SU-DHL-6 (cell line): Measurements from ENCODE around the gene PSTPIP1.

Experiments used
- H2AFZ ChIP-seq: fragments of 200-600 bp; sonication (generic); 2 replicates; pipeline ENCODE4 v1.6.1; 2014; ENCODE audit warnings: low read depth, mild to moderate bottlenecking, moderate library complexity, mixed read lengths, antibody characterized with exemption, low read length; ENCODE audit not compliant: severe bottlenecking
- H3F3A ChIP-seq: fragments of 200-600 bp; shearing (Covaris generic); 2 replicates; pipeline ENCODE4 v1.6.0; 2016; ENCODE audit warnings: antibody characterized with exemption, mild to moderate bottlenecking; ENCODE audit not compliant: insufficient read depth
- H3K27ac ChIP-seq: fragments of 200-600 bp; sonication (generic); 2 replicates; pipeline ENCODE4 v1.5.1; 2016; ENCODE audit warnings: low read depth, mild to moderate bottlenecking, low read length, moderate library complexity, mixed read lengths
- H3K27me3 ChIP-seq: fragments of 200-600 bp; sonication (generic), shearing (Covaris generic); 2 replicates; pipeline ENCODE4 v1.6.0; 2014; ENCODE audit warnings: mild to moderate bottlenecking, low read length
- H3K36me3 ChIP-seq: fragments of 200-600 bp; sonication (generic); 2 replicates; pipeline ENCODE4 v1.6.1; 2014; ENCODE audit warnings: mild to moderate bottlenecking, low read length, mixed read lengths
- H3K4me2 ChIP-seq: fragments of 300-600, 200-600 bp; shearing (Covaris generic), sonication (generic); 2 replicates; pipeline ENCODE4 v1.6.0; 2014; ENCODE audit warnings: low read length, low read depth, mild to moderate bottlenecking; ENCODE audit not compliant: poor library complexity, severe bottlenecking
- H3K4me3 ChIP-seq: fragments of 200-600 bp; sonication (generic); 2 replicates; pipeline ENCODE4 v1.5.1; 2014; ENCODE audit warnings: antibody characterized with exemption, low read length, mild to moderate bottlenecking, mixed read lengths; ENCODE audit not compliant: insufficient read depth, poor library complexity, severe bottlenecking
- H3K79me2 ChIP-seq: fragments of 200-600 bp; sonication (generic); 2 replicates; pipeline ENCODE4 v1.6.1; 2014; ENCODE audit warnings: mild to moderate bottlenecking, low read length, moderate library complexity; ENCODE audit not compliant: insufficient read depth
- H3K9ac ChIP-seq: fragments of 200-600 bp; sonication (generic); 2 replicates; pipeline ENCODE4 v1.7.0; 2014; ENCODE audit warnings: mild to moderate bottlenecking, low read length
- H3K9me2 ChIP-seq: fragments of 200-600 bp; sonication (generic); replicated peaks from 2 replicates; pipeline ENCODE4 v1.6.1; 2014; ENCODE audit warnings: low read length; ENCODE audit not compliant: insufficient read depth
- H3K9me3 ChIP-seq: fragments of 200-600 bp; sonication (generic); 2 replicates; pipeline ENCODE4 v1.6.1; 2014; ENCODE audit warnings: low read length, mixed read lengths; ENCODE audit not compliant: insufficient read depth
- H4K20me1 ChIP-seq: fragments of 200-600 bp; sonication (generic); 2 replicates; pipeline ENCODE4 v1.6.1; 2014; ENCODE audit warnings: low read depth, mild to moderate bottlenecking, antibody characterized with exemption, low read length, moderate library complexity, mixed read lengths
- EZH2phosphoT487 ChIP-seq: fragments of 200-600 bp; sonication (generic), shearing (Covaris generic); conservative IDR thresholded peaks from 2 replicates; pipeline ENCODE4 v1.6.1; 2018; ENCODE audit warnings: mild to moderate bottlenecking, antibody characterized with exemption, low read length, moderate library complexity, mixed read lengths
- TF ChIP-seq, protein P1 (sequence below): fragments of 200-600 bp; sonication (generic); IDR thresholded peaks from one replicate; pipeline ENCODE4 v1.5.1; 2017; ENCODE audit warnings: antibody characterized with exemption, mild to moderate bottlenecking, low read length, moderate library complexity; ENCODE audit not compliant: insufficient read depth, poor library complexity, severe bottlenecking

Gene PSTPIP1

DNA sequence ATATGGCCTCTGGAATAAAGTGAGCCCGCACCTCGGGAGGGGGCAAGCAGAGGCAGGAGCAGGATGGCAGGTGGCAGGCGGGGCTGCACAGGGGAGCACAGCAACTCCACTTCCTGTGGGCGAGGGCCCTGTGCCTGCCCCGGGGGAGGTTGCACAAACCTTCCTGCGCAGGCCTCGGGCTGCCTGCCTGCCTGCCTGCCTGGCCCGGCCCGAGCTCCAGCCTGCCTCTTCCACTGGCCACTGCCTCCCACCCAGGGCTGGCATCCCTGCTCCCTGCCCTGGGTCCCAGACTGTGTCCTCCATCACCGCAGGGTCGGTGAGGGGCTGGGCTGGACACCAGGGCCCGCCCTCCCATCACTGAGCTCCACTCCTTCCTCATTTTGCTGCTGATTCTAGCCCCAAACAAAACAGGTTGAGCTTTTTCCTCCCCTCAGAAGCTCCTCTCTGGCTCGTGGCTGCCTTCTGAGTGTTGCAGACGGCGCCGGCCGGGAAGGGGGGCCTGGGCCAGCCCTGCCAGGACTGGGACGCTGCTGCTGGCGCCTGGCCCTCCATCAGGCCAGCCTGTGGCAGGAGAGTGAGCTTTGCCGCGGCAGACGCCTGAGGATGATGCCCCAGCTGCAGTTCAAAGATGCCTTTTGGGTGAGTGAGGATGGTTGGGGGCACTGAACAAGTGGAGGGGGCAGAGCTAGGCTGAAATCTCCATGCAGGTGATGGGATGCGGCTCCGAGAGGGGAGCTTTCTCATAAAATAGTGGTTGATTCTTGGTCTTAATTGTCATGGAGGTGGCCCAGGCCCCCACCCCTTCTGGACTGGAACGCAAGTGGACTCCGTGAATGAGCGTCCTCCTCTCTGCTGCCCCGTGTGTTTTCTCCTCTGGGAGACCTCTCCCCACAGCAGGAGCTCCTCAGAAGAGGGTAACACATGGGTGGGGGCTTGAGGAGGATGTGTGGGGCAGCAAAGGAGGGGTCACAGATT, at the start of gene PSTPIP1:
PSTPIP1 (plus strand) TSS at position 156 of the 975 bp plus-strand sequence; CDS start at position 604, 448 bp downstream.
- Histone ChIP-seq H3K27me3 (no peaks in the 10 kb centered on the region), H4K20me1 (no peaks in the 10 kb centered on the region; the same call in 1 of the 2 replicates), H3K9me2 (no peaks in the 10 kb centered on the region), H3K9ac (peak within 1 kb of the TSS; percentile 27; the same call in 1 of the 2 replicates), H3K79me2 (no peaks in the 10 kb centered on the region), H3K36me3 (no peaks in the 10 kb centered on the region), H3K27ac (no peak within 1 kb of the TSS), H3K4me2 (peak within 1 kb of the TSS; percentile 23), H2AFZ (peak within 1 kb of the TSS; percentile 86), H3F3A (no peaks in the 10 kb centered on the region), H3K9me3 (no peaks in the 10 kb centered on the region), H3K4me3 (no peak within 1 kb of the TSS)
- TF ChIP-seq, protein P1, sequence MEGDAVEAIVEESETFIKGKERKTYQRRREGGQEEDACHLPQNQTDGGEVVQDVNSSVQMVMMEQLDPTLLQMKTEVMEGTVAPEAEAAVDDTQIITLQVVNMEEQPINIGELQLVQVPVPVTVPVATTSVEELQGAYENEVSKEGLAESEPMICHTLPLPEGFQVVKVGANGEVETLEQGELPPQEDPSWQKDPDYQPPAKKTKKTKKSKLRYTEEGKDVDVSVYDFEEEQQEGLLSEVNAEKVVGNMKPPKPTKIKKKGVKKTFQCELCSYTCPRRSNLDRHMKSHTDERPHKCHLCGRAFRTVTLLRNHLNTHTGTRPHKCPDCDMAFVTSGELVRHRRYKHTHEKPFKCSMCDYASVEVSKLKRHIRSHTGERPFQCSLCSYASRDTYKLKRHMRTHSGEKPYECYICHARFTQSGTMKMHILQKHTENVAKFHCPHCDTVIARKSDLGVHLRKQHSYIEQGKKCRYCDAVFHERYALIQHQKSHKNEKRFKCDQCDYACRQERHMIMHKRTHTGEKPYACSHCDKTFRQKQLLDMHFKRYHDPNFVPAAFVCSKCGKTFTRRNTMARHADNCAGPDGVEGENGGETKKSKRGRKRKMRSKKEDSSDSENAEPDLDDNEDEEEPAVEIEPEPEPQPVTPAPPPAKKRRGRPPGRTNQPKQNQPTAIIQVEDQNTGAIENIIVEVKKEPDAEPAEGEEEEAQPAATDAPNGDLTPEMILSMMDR, result no peak
- no peak for TF ChIP-seq EZH2phosphoT487

DNA sequence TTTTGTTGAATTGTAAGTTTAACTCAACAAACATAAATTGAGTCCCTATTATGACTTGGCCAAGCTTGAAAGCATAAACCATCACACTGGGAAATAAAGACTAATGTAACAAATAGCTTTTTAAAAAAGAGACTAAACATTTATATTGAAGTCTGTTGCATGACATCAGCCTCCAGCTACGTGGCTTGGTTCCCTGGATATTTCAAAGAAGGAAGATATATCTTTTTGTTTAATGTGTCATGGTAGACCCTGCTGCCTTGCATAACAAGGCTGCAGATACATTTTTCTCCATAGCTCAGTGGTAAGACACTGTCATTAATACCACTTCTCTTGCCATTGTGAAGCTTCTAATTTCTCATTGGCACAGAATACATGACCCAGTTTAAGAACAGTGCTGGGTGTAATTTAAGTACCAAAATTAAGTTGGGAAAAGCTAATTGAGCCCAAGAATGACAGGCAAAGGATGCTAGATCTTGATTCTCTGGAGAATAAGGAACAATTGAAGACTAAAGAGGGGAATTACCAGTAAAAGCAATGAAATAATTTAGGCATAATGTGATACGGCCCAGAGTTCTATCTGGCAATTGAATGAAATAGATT, 49.3 kb upstream of the PSTPIP1 start:
- Histone ChIP-seq H3K36me3 (peaks cover 18% of the 10 kb centered on the region; the same call in 1 of the 2 replicates), H3K4me3 (no peak overlapping the region), H3K9me2 (no peaks in the 10 kb centered on the region), H2AFZ (no peak overlapping the region), H3K79me2 (no peaks in the 10 kb centered on the region), H3F3A (no peaks in the 10 kb centered on the region), H3K9me3 (no peaks in the 10 kb centered on the region), H3K9ac (no peak overlapping the region), H3K4me2 (no peak overlapping the region), H3K27ac (no peak overlapping the region), H3K27me3 (no peaks in the 10 kb centered on the region), H4K20me1 (no peaks in the 10 kb centered on the region)
- TF ChIP-seq, protein P1, result no peak
- TF ChIP-seq EZH2phosphoT487, result no peak

DNA sequence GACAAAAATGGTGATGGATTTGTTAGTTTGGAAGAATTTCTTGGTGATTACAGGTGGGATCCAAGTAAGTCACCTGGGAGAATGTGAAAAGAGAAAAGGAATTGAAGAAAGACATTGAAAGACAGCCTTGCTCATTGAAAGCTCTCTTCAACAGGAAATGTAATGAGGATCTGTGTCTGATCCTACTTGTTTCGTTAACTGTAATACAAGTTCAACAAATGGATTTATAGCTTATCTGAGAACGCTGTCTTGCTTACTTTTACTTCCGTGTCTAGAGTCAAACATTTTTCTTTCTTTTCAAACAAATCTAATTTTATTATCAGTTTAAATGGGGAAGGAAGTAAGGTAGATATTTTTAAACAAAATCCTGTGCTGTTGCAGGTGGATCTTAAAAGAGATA, 47.5 kb upstream of the PSTPIP1 start:
- no peak overlapping the region for H3K27ac ChIP-seq
- no peak for TF ChIP-seq EZH2phosphoT487
- TF ChIP-seq, protein P1, result no peak
- H3K9me3 ChIP-seq, result no peaks in the 10 kb centered on the region

More for the DNA sequence above, 47.5 kb upstream of the PSTPIP1 start:
- H2AFZ ChIP-seq, result no peak overlapping the region
- H3K36me3 ChIP-seq, result peaks cover 18% of the 10 kb centered on the region; the same call in 1 of the 2 replicates
- H3K4me3 ChIP-seq, result no peak overlapping the region
- no peaks in the 10 kb centered on the region for H3K9me2 ChIP-seq
- H3K4me2 ChIP-seq, result no peak overlapping the region
- no peaks in the 10 kb centered on the region for H4K20me1 ChIP-seq
- H3K9ac ChIP-seq, result no peak overlapping the region
- no peaks in the 10 kb centered on the region for H3F3A ChIP-seq
- H3K79me2 ChIP-seq, result no peaks in the 10 kb centered on the region
- no peaks in the 10 kb centered on the region for H3K27me3 ChIP-seq
